Gastrocnemius medialis (tissue), 4 donors: ENCODE results near the gene PELI1. TPM values are rescaled to one million over a fixed set of nuclear protein-coding genes. Genes with fewer than 3 reads are reported as not detected.

ENCODE experiments used
- ATAC-seq, 2 donors: fragments of 150-250 bp; one replicate each; pipeline ENCODE4 v1.9.1; 2016
- DNase-seq, 2 donors: peaks; one replicate each; pipeline ENCODE4 v3.0.0-alpha.2; 2019
- H3K27ac ChIP-seq, 4 donors: fragments of 200-600 bp; sonication (generic); 1 replicate in 1 of 4; 2 replicates in 3 of 4; pipeline ENCODE4 v1.5.1; 2016 to 2018; ENCODE audit warnings: mild to moderate bottlenecking in 2 of 4, moderate library complexity in 1 of 4
- H3K27me3 ChIP-seq, 3 donors: fragments of 200-600 bp; sonication (generic) in 2 of 3; 1 replicate in 1 of 3; 2 replicates in 2 of 3; pipeline versions ENCODE4 v1.5.1 to v1.6.0; 2016 to 2019; ENCODE audit warnings: mild to moderate bottlenecking in 1 of 3, moderate library complexity in 1 of 3
- H3K36me3 ChIP-seq, 2 donors: fragments of 200-600 bp; sonication (generic) in 1 of 2; one replicate each; pipeline ENCODE4 v1.5.1; 2017 to 2018
- H3K4me1 ChIP-seq, 2 donors: fragments of 200-600 bp; sonication (generic) in 1 of 2; one replicate each; pipeline ENCODE4 v1.5.1; 2016 to 2017; ENCODE audit warnings: mild to moderate bottlenecking in 2 of 2
- H3K4me3 ChIP-seq, 4 donors: fragments of 200-600 bp; sonication (generic) in 3 of 4; 1 replicate in 1 of 4; 2 replicates in 3 of 4; pipeline ENCODE4 v1.5.1; 2016 to 2019; ENCODE audit warnings: mild to moderate bottlenecking in 2 of 4
- H3K9me3 ChIP-seq, 3 donors: fragments of 200-600 bp; sonication (generic) in 2 of 3; 1 replicate in 1 of 3; 2 replicates in 2 of 3; pipeline ENCODE4 v1.5.1; 2016 to 2019
- CTCF ChIP-seq, 5 experiments: fragments of 450-650 bp in 3 of 5; fragments of 200-600 bp in 2 of 5; sonication (generic) in 2 of 5; IDR thresholded peaks in 4 of 5; conservative IDR thresholded peaks in 1 of 5; 1 replicate in 4 of 5; 2 replicates in 1 of 5; pipeline ENCODE4 v1.5.1; 2016 to 2019; ENCODE audit warnings: antibody characterized with exemption in 5 of 5, mild to moderate bottlenecking in 3 of 5, moderate library complexity in 3 of 5
- POLR2A ChIP-seq, 2 donors: fragments of 450-650 bp; IDR thresholded peaks; one replicate each; pipeline ENCODE4 v1.6.1; 2017; ENCODE audit warnings: antibody characterized with exemption in 2 of 2, mild to moderate bottlenecking in 2 of 2, moderate library complexity in 2 of 2
- in situ Hi-C, 4 donors: fragments of 200-750 bp; cut with MboI; loops; one replicate each; pipeline versions ENCODE4 v1.15.0 to v1.8.0; 2017; ENCODE audit warnings: low sequenced_read_pairs in 4 of 4
- intact Hi-C: fragments of 100-400 bp; cut with DNase I; formaldehyde crosslinking; loops from one replicate; pipeline ENCODE4 v1.15.1; 2023; ENCODE audit warnings: low total_unique reads
- total RNA-seq, 4 donors: library from RNA; depleted of rRNA; stranded (reverse); fragments of >200 nt; gene quantifications; one replicate each; pipeline versions ENCODE4 v1.1.0 to v1.2.3, GENCODE V29; 2016

PELI1 gene
- total RNA-seq, 4 donors from 2014 or later, result 3.7 to 7.5 (median 5.9) TPM

- no peaks in the 10 kb centered on the region for H3K9me3 ChIP-seq
- no peaks in the 10 kb centered on the region for H3K36me3 ChIP-seq
- TF ChIP-seq POLR2A (IDR thresholded peaks at IDR 0.05) (no peak), CTCF (IDR thresholded peaks at IDR 0.05 in 4 of 5, conservative IDR thresholded peaks at IDR 0.05 in 1 of 5) (no peak)
- no peak overlapping the region for H3K4me3 ChIP-seq
- H3K4me1 ChIP-seq, result peaks cover 0 to 17% of the 10 kb centered on the region in 2 donors
- DNase-seq, result no peak
- intact Hi-C loops, result no loop called here
- H3K27me3 ChIP-seq, result no peaks in the 10 kb centered on the region
- no peak overlapping the region for H3K27ac ChIP-seq
- in situ Hi-C loops, result loop anchor here in 1 of 4 donors (25.0 kb wide), 1 partner anchor 442 kb away; no protein-coding TSS in a partner anchor
- ATAC-seq, result no peak
Observed at GRCh38 chr2:64128943-64129391, 15.3 kb downstream of the PELI1 start.

- Histone ChIP-seq H3K27ac (no peak overlapping the region), H3K27me3 (no peaks in the 10 kb centered on the region), H3K36me3 (no peaks in the 10 kb centered on the region), H3K4me1 (peaks cover 0 to 15% of the 10 kb centered on the region in 2 donors), H3K9me3 (no peaks in the 10 kb centered on the region), H3K4me3 (no peak overlapping the region)
- no peak for ATAC-seq
- intact Hi-C loops (no loop called here), in situ Hi-C loops (loop anchor here in 1 of 4 donors (25.0 kb wide), 1 partner anchor 441 kb away; no protein-coding TSS in a partner anchor)
- TF ChIP-seq POLR2A (IDR thresholded peaks at IDR 0.05) (no peak), CTCF (IDR thresholded peaks at IDR 0.05 in 4 of 5, conservative IDR thresholded peaks at IDR 0.05 in 1 of 5) (no peak)
- no peak for DNase-seq
Observed at GRCh38 chr2:64128406-64128805, 15.8 kb downstream of the PELI1 start.

- TF ChIP-seq POLR2A (IDR thresholded peaks at IDR 0.05) (no peak), CTCF (IDR thresholded peaks at IDR 0.05 in 4 of 5, conservative IDR thresholded peaks at IDR 0.05 in 1 of 5) (no peak)
Observed at GRCh38 chr2:64127119-64127518, 17.1 kb downstream of the PELI1 start.

GRCh38 chr2:64126601-64127000 lies 17.6 kb downstream of the PELI1 start:
- ATAC-seq (no peak), DNase-seq (no peak)
- no peaks in the 10 kb centered on the region for H3K27me3 ChIP-seq
- H3K4me1 ChIP-seq, result peaks cover 0 to 6% of the 10 kb centered on the region in 2 donors
- no peaks in the 10 kb centered on the region for H3K36me3 ChIP-seq
- no peak for TF ChIP-seq CTCF (IDR thresholded peaks at IDR 0.05 in 4 of 5, conservative IDR thresholded peaks at IDR 0.05 in 1 of 5)
- TF ChIP-seq POLR2A (IDR thresholded peaks at IDR 0.05), result no peak
- in situ Hi-C loops (loop anchor here in 1 of 4 donors (25.0 kb wide), 1 partner anchor 439 kb away; no protein-coding TSS in a partner anchor), intact Hi-C loops (no loop called here)
- H3K4me3 ChIP-seq, result no peak overlapping the region
- no peak overlapping the region for H3K27ac ChIP-seq
- no peaks in the 10 kb centered on the region for H3K9me3 ChIP-seq

More at GRCh38 chr2:64127119-64127518, 17.1 kb downstream of the PELI1 start:
- intact Hi-C loops (no loop called here), in situ Hi-C loops (loop anchor here in 1 of 4 donors (25.0 kb wide), 1 partner anchor 440 kb away; no protein-coding TSS in a partner anchor)
- Histone ChIP-seq H3K4me1 (peaks cover 0 to 11% of the 10 kb centered on the region in 2 donors), H3K36me3 (no peaks in the 10 kb centered on the region), H3K9me3 (no peaks in the 10 kb centered on the region), H3K27me3 (no peaks in the 10 kb centered on the region), H3K4me3 (no peak overlapping the region), H3K27ac (no peak overlapping the region)
- DNase-seq (no peak), ATAC-seq (no peak)

- H3K36me3 ChIP-seq, result no peaks in the 10 kb centered on the region
- H3K27ac ChIP-seq, result no peak overlapping the region
- peaks cover 0 to 15% of the 10 kb centered on the region in 2 donors for H3K4me1 ChIP-seq
- H3K9me3 ChIP-seq, result no peaks in the 10 kb centered on the region
- no peaks in the 10 kb centered on the region for H3K27me3 ChIP-seq
- no peak for TF ChIP-seq CTCF (IDR thresholded peaks at IDR 0.05 in 4 of 5, conservative IDR thresholded peaks at IDR 0.05 in 1 of 5)
- TF ChIP-seq POLR2A (IDR thresholded peaks at IDR 0.05), result no peak
- intact Hi-C loops, result no loop called here
- in situ Hi-C loops, result no loop called here
- no peak overlapping the region for H3K4me3 ChIP-seq
- DNase-seq (no peak), ATAC-seq (no peak)
Observed at GRCh38 chr2:64124571-64124970, 19.6 kb downstream of the PELI1 start.
